Neural crest cell (in vitro differentiated cells): ENCODE results near the gene SYT5. TPM values are rescaled to one million over a fixed set of nuclear protein-coding genes. Genes with fewer than 3 reads are reported as not detected.

Experiments
- DNase-seq: peaks from one replicate; pipeline ENCODE4 v3.0.0; 2021; ENCODE audit warnings: low read depth, mixed read lengths, low spot score
- H3K27ac Mint-ChIP-seq: one replicate; pipeline ENCODE4 v1.8.0; 2021; ENCODE audit warnings: mild to moderate bottlenecking, mixed read lengths; ENCODE audit not compliant: unreplicated experiment
- H3K27me3 Mint-ChIP-seq: 2 replicates; pipeline ENCODE4 v1.8.0; 2021; ENCODE audit warnings: low read depth, mild to moderate bottlenecking, mixed read lengths
- H3K36me3 Mint-ChIP-seq: 2 replicates; pipeline ENCODE4 v1.8.0; 2021; ENCODE audit warnings: low read depth, mild to moderate bottlenecking, mixed read lengths
- H3K4me1 Mint-ChIP-seq: 2 replicates; pipeline ENCODE4 v1.8.0; 2021; ENCODE audit warnings: mixed read lengths
- H3K4me3 Mint-ChIP-seq: one replicate; pipeline ENCODE4 v1.8.0; 2021; ENCODE audit warnings: mild to moderate bottlenecking, mixed read lengths
- H3K9me3 Mint-ChIP-seq: 2 replicates; pipeline ENCODE4 v1.8.0; 2021; ENCODE audit warnings: mixed read lengths
- total RNA-seq: library from RNA; stranded (reverse); gene quantifications from 2 replicates; pipeline ENCODE4 v1.2.1, GENCODE V29; 2021
- TF ChIP-seq, protein P1 (sequence below): fragments of 200-600 bp; sonication (generic); conservative IDR thresholded peaks from 2 replicates; pipeline ENCODE4 v1.5.0; 2021; ENCODE audit warnings: antibody characterized with exemption, mild to moderate bottlenecking

Gene SYT5
- total RNA-seq, 1 donor from 2014 or later = 3.5 TPM

DNA sequence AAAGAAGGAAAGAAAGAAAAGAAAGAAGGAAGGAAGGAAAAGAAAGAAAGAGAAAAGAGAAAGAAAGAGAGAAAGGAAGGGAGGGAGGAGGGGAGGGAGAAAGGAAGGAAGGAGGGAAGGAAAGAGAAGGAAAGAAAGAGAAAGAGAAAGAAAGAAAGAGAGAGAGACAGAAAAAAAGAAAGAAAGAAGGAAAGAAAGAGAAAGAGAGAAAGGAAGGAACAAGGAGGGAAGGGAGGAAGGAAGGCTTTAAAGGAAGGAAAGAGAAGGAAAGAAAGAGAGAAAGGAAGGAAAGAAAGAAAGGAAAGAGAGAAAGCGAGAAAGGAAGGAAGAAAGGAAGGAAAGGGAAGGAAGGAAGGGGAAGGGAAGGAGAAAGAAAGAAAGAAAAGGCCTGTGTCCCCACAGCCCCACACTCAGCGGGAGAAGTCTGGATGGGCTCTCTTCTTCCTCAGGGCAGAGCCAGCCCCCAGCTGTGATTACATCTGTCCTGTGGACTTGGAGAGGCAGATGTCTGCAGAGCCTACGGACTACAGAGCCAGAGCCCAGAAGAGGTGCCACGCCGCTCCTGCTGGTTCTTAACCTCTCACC lies 19.6 kb upstream of the SYT5 start:
- H3K4me3 Mint-ChIP-seq = no peak overlapping the region

DNA sequence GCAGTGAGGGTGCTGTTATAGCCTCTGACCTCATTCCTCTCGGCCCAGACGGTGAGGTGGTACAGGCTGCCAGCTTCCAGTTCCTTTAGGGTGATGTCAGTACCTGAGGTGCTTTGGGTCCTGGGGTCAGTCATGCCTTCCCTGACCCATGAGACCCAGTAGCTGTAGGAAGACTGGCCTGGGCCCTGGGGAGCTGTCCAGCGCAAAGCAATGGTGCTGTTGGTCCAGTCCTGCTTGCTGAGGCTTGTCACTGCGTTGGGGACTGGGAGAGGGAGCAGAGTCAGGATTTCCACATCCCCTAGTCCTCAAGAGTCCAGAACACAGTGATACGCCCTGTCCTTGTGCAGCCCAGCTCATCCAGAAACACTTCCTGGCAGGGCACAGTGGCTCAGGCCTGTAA lies 18.6 kb upstream of the SYT5 start:
- no peak overlapping the region for H3K4me3 Mint-ChIP-seq
- H3K27me3 Mint-ChIP-seq = peaks cover 31% of the 10 kb centered on the region
- no peaks in the 10 kb centered on the region for H3K36me3 Mint-ChIP-seq
- no peak for DNase-seq
- TF ChIP-seq, protein P1, sequence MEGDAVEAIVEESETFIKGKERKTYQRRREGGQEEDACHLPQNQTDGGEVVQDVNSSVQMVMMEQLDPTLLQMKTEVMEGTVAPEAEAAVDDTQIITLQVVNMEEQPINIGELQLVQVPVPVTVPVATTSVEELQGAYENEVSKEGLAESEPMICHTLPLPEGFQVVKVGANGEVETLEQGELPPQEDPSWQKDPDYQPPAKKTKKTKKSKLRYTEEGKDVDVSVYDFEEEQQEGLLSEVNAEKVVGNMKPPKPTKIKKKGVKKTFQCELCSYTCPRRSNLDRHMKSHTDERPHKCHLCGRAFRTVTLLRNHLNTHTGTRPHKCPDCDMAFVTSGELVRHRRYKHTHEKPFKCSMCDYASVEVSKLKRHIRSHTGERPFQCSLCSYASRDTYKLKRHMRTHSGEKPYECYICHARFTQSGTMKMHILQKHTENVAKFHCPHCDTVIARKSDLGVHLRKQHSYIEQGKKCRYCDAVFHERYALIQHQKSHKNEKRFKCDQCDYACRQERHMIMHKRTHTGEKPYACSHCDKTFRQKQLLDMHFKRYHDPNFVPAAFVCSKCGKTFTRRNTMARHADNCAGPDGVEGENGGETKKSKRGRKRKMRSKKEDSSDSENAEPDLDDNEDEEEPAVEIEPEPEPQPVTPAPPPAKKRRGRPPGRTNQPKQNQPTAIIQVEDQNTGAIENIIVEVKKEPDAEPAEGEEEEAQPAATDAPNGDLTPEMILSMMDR = no peak
- H3K4me1 Mint-ChIP-seq = no peaks in the 10 kb centered on the region
- H3K9me3 Mint-ChIP-seq = no peaks in the 10 kb centered on the region
- no peak overlapping the region for H3K27ac Mint-ChIP-seq

More for the DNA sequence above, 19.6 kb upstream of the SYT5 start:
- no peak for DNase-seq
- Mint-ChIP-seq H3K9me3 (no peaks in the 10 kb centered on the region), H3K4me1 (no peaks in the 10 kb centered on the region), H3K36me3 (no peaks in the 10 kb centered on the region), H3K27me3 (peaks cover 32% of the 10 kb centered on the region), H3K27ac (no peak overlapping the region)
- TF ChIP-seq, protein P1 = no peak

DNA sequence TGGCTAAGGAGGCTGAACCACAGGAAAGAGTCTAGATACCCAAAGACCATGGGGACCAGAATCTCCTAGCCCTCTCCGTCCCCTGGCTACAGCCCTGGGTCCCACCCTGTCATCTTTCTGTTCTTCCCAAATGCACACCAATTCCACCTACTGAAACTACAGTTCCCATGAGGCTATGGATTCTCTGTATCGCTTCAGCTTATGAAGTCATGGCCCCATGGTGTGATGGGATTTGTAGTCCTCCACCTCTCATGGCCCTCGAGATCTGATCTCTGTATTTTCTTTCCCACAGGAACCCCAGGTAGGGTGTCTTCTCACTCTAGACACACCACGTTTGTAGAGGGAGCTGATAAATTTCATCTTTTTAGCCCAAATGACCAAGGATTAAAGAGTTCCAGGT lies 17.4 kb upstream of the SYT5 start:
- H3K36me3 Mint-ChIP-seq = no peaks in the 10 kb centered on the region
- no peak overlapping the region for H3K4me3 Mint-ChIP-seq
- TF ChIP-seq, protein P1 = no peak
- no peak overlapping the region for H3K27ac Mint-ChIP-seq
- DNase-seq = no peak
- no peaks in the 10 kb centered on the region for H3K4me1 Mint-ChIP-seq
- peaks cover 31% of the 10 kb centered on the region for H3K27me3 Mint-ChIP-seq
- no peaks in the 10 kb centered on the region for H3K9me3 Mint-ChIP-seq

DNA sequence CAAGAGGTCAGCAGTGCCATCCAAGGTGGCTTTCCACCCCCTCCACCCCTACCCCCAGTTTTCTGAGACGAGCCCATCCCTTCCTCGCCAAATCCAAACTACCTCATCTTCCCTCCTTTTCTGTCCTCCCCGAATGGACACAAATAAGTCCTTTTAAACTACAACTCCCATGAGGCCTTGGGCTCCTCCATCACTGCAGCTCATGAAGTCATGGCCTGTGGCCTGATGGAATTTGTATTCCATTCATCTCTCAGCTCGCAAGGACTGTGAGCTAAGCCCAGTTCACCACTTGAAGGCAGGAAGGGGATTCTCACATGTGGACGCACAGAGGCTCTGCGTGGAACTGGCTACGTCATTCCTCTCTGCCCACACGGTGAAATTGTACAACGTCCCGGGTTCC lies 16.7 kb upstream of the SYT5 start:
- Mint-ChIP-seq H3K27me3 (peaks cover 33% of the 10 kb centered on the region), H3K4me3 (no peak overlapping the region), H3K9me3 (no peaks in the 10 kb centered on the region), H3K4me1 (no peaks in the 10 kb centered on the region), H3K27ac (no peak overlapping the region), H3K36me3 (no peaks in the 10 kb centered on the region)
- no peak for DNase-seq
- TF ChIP-seq, protein P1 = no peak

DNA sequence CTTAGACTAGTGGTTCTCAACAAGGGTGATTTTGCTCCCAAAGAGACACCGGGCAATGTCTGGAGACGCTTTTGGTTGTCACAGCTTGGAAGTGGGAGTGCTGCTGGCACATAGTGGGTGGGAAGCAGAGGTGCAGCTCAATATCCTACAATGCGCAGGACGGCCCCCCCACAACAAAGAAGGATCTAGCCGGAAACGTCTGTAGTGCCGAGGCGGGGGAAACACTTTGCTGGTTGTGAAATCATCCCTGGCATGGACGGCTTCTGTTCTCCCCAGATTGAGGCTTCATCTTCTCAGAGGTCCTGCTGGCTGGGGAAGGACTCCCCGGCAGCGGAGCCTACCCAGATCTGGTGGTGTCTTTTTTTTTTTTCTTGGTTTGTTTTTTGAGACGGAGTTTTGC lies 13.4 kb upstream of the SYT5 start:
- no peak for DNase-seq

More for the DNA sequence above, 13.4 kb upstream of the SYT5 start:
- no peaks in the 10 kb centered on the region for H3K9me3 Mint-ChIP-seq
- H3K4me3 Mint-ChIP-seq = no peak overlapping the region
- H3K27ac Mint-ChIP-seq = no peak overlapping the region
- H3K4me1 Mint-ChIP-seq = no peaks in the 10 kb centered on the region
- TF ChIP-seq, protein P1 = no peak
- peaks cover 33% of the 10 kb centered on the region for H3K27me3 Mint-ChIP-seq
- no peaks in the 10 kb centered on the region for H3K36me3 Mint-ChIP-seq
